ACC112 (cell line): ENCODE results near the gene STIL.

Experiments
- H2AFZ ChIP-seq: fragments of 200-600 bp; sonication (generic); one replicate; pipeline ENCODE4 v1.6.0; 2017; ENCODE audit warnings: antibody characterized with exemption, low read length; ENCODE audit not compliant: unreplicated experiment
- H3K27ac ChIP-seq: fragments of 200-600 bp; sonication (generic); 2 replicates; pipeline ENCODE4 v1.5.1; 2014; ENCODE audit warnings: low read depth, mild to moderate bottlenecking, antibody characterized with exemption, low read length, moderate library complexity
- H3K27me3 ChIP-seq: fragments of 200-600 bp; sonication (generic); 2 replicates; pipeline ENCODE4 v1.6.1; 2014; ENCODE audit warnings: mild to moderate bottlenecking, antibody characterized with exemption, low read length, moderate library complexity, mixed read lengths; ENCODE audit not compliant: insufficient read depth
- H3K36me3 ChIP-seq: fragments of 200-600 bp; sonication (generic); 2 replicates; pipeline ENCODE4 v1.6.1; 2016; ENCODE audit warnings: mild to moderate bottlenecking, antibody characterized with exemption, low read length, moderate library complexity, mixed read lengths; ENCODE audit not compliant: insufficient read depth
- H3K4me1 ChIP-seq: fragments of 200-600 bp; sonication (generic); one replicate; pipeline ENCODE4 v1.6.1; 2016; ENCODE audit warnings: low read length, mixed read lengths; ENCODE audit not compliant: insufficient read depth, unreplicated experiment, control insufficient read depth
- H3K4me3 ChIP-seq: fragments of 200-600 bp; sonication (generic); 2 replicates; pipeline ENCODE4 v1.5.1; 2014; ENCODE audit warnings: mild to moderate bottlenecking, low read depth, low read length
- H3K79me2 ChIP-seq: fragments of 200-600 bp; sonication (generic); one replicate; pipeline ENCODE4 v1.6.0; 2016; ENCODE audit warnings: low read length; ENCODE audit not compliant: control insufficient read depth, unreplicated experiment, insufficient read depth

Gene STIL

DNA sequence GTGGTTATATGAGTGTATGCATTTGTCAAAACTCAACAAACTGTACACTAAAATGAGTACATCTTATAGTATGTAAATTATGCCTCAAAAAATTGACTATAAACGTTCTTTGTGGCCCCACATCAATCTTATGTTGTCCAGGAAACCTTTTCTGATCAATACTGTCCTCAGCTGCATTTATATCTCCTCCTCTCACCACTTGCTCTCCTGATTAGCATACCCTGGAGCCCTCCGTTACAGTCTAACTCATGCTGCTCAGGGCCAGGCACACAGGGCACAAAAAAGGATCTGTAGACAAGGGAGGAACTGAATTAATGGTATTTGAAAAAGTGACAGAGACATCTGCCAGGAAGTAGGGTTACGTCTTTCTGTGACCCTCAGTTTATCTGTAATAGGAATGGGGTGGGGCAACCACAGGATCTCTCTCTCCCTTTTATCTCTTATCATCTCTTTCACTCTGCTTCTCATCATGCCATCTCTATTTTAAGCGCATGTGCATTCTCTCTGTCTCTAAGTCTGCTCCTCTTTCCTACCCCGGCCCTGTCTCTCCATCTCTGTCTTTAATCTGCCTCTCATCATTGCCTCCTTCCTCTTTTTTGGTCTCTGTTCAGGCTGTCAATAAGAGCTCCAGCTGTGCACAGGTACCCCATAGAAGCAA, 74.9 kb downstream of the STIL start:
- peaks cover 30% of the 10 kb centered on the region for H3K27me3 ChIP-seq
- H3K79me2 ChIP-seq = no peaks in the 10 kb centered on the region
- no peaks in the 10 kb centered on the region for H3K36me3 ChIP-seq
- no peaks in the 10 kb centered on the region for H3K4me1 ChIP-seq
- H2AFZ ChIP-seq = no peak overlapping the region
- H3K27ac ChIP-seq = no peak overlapping the region
- H3K4me3 ChIP-seq = no peak overlapping the region

DNA sequence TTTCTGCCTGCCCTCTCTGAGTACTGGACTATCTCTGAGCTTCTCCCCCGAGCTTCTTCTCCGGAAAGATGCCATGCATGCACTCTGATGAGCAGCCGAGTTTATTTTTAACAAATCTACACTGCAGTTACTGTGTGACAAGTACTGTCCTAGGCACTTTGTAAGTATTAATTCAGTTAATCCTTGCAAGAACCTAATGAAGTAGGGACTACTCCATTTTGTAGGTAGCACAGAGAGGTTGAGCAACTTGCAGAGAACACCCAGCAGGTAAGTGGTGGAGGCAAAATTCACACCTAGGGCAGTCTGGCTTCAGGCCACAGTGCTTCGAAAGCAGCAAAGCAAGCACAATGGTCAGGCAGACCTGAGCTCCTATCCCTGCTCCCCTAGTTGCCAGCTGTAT, 78.1 kb downstream of the STIL start:
- H3K36me3 ChIP-seq = no peaks in the 10 kb centered on the region
- no peak overlapping the region for H2AFZ ChIP-seq
- no peak overlapping the region for H3K4me3 ChIP-seq
- H3K79me2 ChIP-seq = no peaks in the 10 kb centered on the region
- no peak overlapping the region for H3K27ac ChIP-seq
- H3K27me3 ChIP-seq = peaks cover 40% of the 10 kb centered on the region
- H3K4me1 ChIP-seq = no peaks in the 10 kb centered on the region

DNA sequence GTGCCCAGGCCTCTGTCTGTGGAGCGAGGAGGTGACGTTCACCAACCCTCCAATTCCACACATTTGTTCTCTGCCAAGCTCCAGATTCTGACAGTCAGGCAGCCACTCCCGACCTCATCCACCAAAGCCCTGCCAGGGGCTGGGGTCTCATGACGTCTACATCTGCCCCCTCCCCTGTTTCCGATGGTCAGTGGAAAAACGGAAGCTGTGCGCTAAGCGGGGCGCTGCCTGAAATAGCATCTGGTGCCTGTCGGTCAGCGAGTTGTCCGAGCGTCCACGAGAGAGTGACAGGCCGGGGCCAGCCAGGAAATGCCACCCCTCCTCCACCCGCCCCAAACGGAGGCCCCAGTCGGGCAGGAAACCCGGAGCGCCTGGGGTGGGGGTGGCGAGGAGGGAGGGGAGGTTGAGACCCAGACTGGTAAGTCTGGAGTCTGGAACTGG, 78.7 kb downstream of the STIL start:
- Histone ChIP-seq H3K27me3 (peaks cover 45% of the 10 kb centered on the region), H3K27ac (no peak overlapping the region), H2AFZ (no peak overlapping the region), H3K36me3 (no peaks in the 10 kb centered on the region), H3K4me3 (no peak overlapping the region), H3K79me2 (no peaks in the 10 kb centered on the region), H3K4me1 (no peaks in the 10 kb centered on the region)

DNA sequence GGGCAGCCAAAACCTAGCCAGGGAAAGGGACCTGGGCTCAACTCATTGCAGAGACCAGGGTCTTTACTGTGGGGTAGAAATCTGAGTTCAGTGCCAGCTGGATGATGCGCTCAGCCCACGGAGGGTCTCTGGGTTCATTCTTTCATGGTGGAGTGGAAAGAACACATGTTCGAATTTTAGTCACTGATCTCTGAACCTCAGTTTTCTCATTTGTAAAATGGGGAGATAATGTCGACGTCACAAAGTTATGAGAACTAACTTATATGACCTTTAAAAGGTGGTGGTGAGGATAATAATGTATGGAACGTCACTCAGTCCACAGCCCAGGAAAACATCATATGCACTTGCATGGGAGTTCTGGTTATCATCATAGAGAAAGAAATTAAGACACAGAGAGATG, 80.8 kb downstream of the STIL start:
- H3K27ac ChIP-seq = no peak overlapping the region
- no peaks in the 10 kb centered on the region for H3K79me2 ChIP-seq
- no peaks in the 10 kb centered on the region for H3K36me3 ChIP-seq
- H3K4me3 ChIP-seq = no peak overlapping the region
- peaks cover 66% of the 10 kb centered on the region for H3K27me3 ChIP-seq
- H2AFZ ChIP-seq = no peak overlapping the region
- H3K4me1 ChIP-seq = no peaks in the 10 kb centered on the region

DNA sequence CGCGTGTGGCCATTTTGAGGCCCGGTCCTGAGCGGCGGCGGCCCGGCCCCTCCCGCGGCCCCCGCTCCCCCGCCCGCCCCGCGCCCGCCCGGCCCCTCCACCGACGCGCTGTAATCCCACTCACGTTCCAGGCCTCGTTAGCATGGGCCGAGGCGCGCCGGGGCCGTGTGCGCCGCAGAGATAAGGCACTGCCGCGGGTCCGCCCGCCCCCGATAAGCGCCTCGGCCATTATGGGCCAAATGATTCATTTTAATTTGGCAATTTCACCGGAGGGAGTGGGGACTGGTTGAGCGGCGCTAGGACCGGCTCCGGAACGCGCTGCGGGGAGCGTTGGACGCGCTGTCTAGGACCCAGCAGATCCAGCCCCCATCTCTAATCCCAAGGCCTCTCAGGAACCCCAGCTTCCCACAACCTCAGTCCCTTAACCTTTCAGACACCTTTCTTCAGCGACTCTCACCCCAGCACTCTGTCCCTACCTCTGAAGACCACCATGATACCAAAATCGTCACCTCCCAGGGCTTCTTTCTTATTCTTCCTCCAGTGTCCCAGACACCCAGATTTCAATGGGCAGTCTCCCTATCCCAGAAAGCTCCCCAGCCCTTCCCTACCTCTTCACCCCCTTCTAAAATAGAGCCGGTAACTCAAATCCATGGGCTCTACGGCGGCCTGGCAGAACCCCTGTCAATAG, 81.6 kb downstream of the STIL start, which contains the start of gene TAL1:
TSS of gene TAL1 (minus strand) at position 39 of the 688 bp plus-strand sequence. CDS start 6,337 bp downstream, outside the sequence.
- H3K27ac ChIP-seq = no peak within 1 kb of the TSS
- H3K36me3 ChIP-seq = no peaks in the 10 kb centered on the region
- H3K27me3 ChIP-seq = peaks cover 74% of the 10 kb centered on the region
- H3K4me3 ChIP-seq = peak within 1 kb of the TSS; percentile 61
- H2AFZ ChIP-seq = no peak within 1 kb of the TSS
- H3K79me2 ChIP-seq = no peaks in the 10 kb centered on the region
- H3K4me1 ChIP-seq = no peaks in the 10 kb centered on the region

DNA sequence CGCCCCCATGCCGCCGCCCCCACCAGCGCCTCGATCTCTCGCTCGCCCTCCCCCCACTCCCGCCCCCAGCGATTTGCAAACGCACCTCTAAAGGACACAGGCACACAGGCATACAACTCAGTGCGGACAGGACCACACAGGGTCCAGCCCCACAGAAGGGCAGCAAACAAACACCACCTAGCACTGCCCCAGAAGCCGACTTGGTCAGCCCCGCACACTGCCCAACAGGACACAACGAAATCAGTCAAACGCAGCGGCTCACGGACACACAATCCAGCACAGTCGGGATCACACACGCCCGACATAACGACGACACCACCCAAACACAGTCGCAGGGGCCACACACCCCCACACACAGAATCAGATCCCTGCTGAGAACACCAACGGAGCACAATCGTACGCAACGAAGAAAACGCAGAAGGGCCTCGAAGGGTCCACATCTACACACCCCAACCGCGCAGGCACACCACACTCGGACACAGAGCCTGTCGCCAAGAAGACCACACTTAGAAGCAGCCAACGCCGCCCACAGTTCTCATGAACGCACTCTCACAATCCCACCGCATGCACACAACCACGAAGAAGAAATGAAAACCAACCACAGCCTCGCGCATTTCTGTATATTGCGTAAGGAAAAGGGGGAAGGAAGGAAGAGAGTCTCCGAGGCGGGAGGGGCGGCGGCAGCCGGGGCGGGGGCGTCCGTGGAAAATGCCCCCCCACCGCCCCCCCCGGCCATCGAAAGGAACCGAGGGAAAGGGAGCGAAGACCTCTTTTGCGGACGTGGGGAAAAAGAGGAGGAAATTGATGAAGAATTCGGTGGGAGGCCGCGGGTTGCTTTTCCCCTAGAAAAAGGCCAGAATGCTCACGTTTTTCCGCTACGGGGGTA, 82.4 kb downstream of the STIL start:
- Histone ChIP-seq H3K27me3 (peaks cover 82% of the 10 kb centered on the region), H3K4me1 (no peaks in the 10 kb centered on the region), H3K79me2 (no peaks in the 10 kb centered on the region), H3K27ac (no peak overlapping the region), H2AFZ (no peak overlapping the region), H3K36me3 (no peaks in the 10 kb centered on the region), H3K4me3 (peak overlapping the region; percentile 61)

DNA sequence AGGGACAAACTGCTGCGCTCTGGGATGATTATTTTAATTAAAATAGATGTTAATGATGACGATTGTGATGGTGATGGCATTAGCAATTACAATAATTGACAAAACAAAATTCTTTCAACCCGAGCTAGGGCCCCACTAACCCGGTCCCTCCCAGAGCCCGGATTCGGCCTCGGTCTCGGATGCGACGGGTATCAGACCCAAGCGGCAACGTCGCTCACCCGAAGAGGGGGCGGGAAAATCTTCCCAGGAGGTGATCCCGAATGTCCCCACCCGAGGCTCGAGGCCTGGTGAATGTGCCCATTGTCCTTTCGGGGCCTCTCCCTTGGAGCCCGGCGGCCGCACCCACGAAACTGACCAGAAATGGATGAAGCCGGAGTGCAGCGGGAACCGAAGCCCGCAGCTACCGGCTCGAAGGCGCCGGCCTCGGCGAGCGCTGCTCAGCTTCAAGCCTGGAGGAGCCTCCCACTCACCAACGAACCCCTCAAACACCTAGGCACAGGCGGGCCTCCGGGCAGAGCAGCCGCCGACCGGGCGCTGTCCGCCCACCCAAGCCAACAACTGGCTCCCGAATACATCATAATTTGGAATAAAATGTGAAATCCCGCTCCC, 83.2 kb downstream of the STIL start:
- Histone ChIP-seq H3K27ac (no peak overlapping the region), H3K27me3 (peaks cover 90% of the 10 kb centered on the region), H3K4me3 (no peak overlapping the region), H3K4me1 (no peaks in the 10 kb centered on the region), H2AFZ (no peak overlapping the region), H3K79me2 (no peaks in the 10 kb centered on the region), H3K36me3 (no peaks in the 10 kb centered on the region)

DNA sequence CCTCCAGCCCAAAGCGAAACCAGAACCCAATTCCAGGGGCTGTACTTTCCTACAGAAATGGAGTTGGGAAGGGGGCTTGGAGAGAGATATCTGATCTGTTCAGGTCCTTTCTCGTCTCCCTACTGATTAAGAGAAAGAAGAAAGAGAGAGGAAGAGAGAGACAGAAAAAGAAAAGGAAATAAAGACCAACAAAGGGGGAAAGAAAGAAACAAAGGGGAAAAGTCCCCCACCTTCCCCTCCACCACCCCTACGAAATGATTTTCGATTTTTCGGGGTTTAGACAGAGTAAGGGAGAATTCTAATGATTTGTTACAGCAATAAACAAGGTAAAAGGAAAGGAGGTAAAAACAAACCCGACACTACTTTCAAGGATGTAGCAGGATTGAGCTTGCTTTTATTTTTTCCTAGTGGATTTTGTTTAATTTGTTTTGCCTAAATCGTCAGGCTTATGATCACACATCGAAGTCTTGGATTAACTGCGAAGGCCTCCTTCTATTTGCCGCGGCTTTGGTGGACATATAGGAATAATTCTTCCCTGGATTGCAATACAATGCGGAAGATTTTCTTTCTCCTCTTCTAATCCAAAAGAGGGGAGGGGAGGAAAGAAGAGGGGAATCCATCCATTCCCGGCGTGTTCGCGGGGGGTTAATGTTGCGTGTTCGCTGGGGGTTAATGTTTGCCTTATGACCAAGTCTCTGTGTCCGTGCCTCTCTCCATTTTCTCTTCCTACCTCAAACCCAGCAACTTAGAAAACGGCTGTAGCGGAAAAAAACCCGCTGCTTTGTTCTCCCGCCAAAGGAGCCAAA, 83.9 kb downstream of the STIL start:
- Histone ChIP-seq H2AFZ (no peak overlapping the region), H3K4me3 (no peak overlapping the region), H3K4me1 (no peaks in the 10 kb centered on the region), H3K36me3 (no peaks in the 10 kb centered on the region), H3K27me3 (peaks cover 96% of the 10 kb centered on the region), H3K27ac (no peak overlapping the region), H3K79me2 (no peaks in the 10 kb centered on the region)

DNA sequence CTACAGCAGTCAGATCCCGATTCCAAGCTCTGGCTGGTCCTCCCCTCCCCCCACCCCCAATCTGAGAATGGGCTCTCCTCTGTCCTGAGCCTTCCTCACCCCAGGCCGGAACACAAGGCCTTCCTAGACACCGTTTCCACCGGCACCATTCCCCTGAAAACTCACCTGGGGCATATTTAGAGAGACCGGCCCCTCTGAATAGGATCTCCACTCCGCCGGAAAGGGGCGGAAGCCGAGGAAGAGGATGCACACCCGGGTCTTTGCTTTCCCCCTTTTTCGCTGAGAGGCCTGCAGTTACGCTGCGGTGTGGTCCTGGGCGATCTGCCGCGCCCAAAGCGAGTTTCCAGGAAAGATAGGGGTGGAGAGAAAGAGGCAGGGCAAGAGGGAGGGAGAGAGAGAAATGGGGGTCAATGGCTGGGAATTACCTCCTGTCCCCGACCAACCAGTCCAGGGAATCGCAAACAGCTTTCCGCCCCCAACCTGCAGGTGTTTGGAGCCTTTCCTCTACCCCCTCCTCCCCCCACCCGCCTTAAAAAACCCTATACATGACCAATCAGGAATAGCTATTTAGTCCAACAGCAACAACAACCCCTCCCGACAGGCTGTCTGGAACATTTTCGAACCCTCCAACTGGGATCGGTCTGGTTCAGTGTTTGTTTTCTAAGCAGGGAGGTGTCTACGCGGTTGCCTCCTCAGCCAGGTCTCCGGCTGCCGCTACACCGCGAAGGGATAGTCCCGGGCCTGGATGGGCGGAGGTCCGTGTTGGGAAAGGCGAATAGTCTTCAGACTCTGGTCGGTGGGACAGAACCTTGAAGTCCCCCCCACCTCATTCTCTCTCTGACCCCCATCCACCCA, 84.7 kb downstream of the STIL start:
- no peak overlapping the region for H2AFZ ChIP-seq
- H3K4me1 ChIP-seq = no peaks in the 10 kb centered on the region
- no peaks in the 10 kb centered on the region for H3K36me3 ChIP-seq
- no peak overlapping the region for H3K27ac ChIP-seq
- H3K27me3 ChIP-seq = peaks cover 99% of the 10 kb centered on the region
- H3K4me3 ChIP-seq = no peak overlapping the region
- H3K79me2 ChIP-seq = no peaks in the 10 kb centered on the region
